ENCODE data around the gene FAM186B. TPM values are rescaled to one million over a fixed set of nuclear protein-coding genes. Genes with fewer than 3 reads are reported as not detected.
A peak's percentile ranks its signal among the peaks of the same experiment; 100 is the strongest.

Gene FAM186B
- total and polyA plus RNA-seq, 10 donors: 0.08 to 0.67 (median 0.33) TPM; not detected in 4

DNA sequence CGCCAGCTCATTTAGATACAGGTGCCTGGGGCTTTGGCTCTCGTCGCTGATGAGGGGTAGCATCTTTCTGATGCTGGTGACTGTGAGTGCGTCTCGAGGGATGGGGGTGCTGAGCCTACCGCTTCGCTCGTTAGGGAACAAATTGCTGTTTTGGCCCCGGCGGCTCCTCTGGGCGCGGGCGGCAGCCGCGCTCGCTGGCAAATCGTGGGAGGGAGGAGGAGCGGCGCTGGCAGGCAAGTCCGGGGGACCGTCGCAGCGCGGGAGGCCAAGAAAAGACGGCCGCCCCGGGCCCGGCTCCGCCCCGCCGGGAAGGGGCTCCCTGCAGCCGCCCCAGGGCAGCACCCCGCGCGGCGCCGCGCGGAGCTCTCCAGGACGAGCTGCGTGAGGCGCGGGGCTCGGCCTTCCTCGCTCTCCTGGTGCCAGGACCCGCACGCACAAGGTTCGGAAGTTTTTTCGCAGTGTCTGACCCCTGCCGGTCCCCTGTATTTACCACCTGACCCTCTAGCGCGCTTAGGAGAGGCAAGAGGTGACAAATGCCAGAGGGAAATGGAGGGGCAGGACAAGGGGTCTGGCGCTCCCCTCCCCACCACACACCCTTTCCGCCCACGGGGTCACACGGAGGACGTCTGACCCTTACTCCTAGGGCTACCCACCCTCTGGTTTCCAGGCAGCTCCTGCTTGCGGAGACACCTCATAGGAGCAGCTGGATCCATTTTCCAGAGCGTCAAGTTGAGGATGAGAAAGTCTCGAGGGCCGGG lies 67.5 kb downstream of the FAM186B start:
- peak; percentile 78 for DNase-seq
- Histone ChIP-seq H3K9me3 (no peaks in the 10 kb centered on the region), H3K4me3 (peak overlapping the region; percentile 30 to 82 (median 60)), H3K27me3 (replicated peaks in 1 of 7) (peaks cover 0 to 65% (median 30%) of the 10 kb centered on the region in 7 donors), H3K36me3 (no peaks in the 10 kb centered on the region), H3K27ac (peak overlapping the region in 3 of 8 donors; percentile 20 to 80 (median 47)), H3K4me1 (peaks cover 4 to 56% (median 29%) of the 10 kb centered on the region in 6 donors)
- intact Hi-C loops (cut with DNase I; ENCODE audit: low total_unique reads): no loop called here
- 1 to 2% (median 2%) methylated on average over 28 to 61 of the region's 61 CpGs for WGBS, 5 donors
- no peak for TF ChIP-seq POLR2AphosphoS5 (IDR thresholded peaks at IDR 0.05)
- TF ChIP-seq POLR2A (IDR thresholded peaks at IDR 0.05): no peak
- TF ChIP-seq, protein P1, sequence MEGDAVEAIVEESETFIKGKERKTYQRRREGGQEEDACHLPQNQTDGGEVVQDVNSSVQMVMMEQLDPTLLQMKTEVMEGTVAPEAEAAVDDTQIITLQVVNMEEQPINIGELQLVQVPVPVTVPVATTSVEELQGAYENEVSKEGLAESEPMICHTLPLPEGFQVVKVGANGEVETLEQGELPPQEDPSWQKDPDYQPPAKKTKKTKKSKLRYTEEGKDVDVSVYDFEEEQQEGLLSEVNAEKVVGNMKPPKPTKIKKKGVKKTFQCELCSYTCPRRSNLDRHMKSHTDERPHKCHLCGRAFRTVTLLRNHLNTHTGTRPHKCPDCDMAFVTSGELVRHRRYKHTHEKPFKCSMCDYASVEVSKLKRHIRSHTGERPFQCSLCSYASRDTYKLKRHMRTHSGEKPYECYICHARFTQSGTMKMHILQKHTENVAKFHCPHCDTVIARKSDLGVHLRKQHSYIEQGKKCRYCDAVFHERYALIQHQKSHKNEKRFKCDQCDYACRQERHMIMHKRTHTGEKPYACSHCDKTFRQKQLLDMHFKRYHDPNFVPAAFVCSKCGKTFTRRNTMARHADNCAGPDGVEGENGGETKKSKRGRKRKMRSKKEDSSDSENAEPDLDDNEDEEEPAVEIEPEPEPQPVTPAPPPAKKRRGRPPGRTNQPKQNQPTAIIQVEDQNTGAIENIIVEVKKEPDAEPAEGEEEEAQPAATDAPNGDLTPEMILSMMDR (IDR thresholded peaks at IDR 0.05 in 8 of 11, conservative IDR thresholded peaks at IDR 0.05 in 3 of 11): no peak

Small RNAs within 50 kb of the gene (small RNA-seq; reads per million reads assigned to genes)
- gene HIGD1AP9 (0 reads per million in 4 donors), gene POLR2KP1 (0 reads per million in 4 donors), gene RNU6-834P (0 reads per million in 4 donors)

Other genes with a start within 250 kb of the FAM186B start
- 10 to 100 TPM; 15.8 to 27.0 (median 20.7) TPM for gene SPATS2, start 238.2 kb downstream of the FAM186B start, total RNA-seq
- 10 to 100 TPM in 1 of 3 donors, 1 to 10 TPM in 2; 7.1 to 10.1 (median 9.1) TPM for gene SPATS2, start 238.2 kb downstream of the FAM186B start, polyA plus RNA-seq
- gene KCNH3, start 66.6 kb downstream of the FAM186B start, total RNA-seq: 1 to 10 TPM in 4 of 7 donors, under 1 TPM in 3; 0.41 to 2.9 (median 1.0) TPM
- under 1 TPM; 0.33 to 0.83 (median 0.61) TPM for gene KCNH3, start 66.6 kb downstream of the FAM186B start, polyA plus RNA-seq
- gene MCRS1, start 37.5 kb downstream of the FAM186B start, total RNA-seq: 10 to 100 TPM; 44.3 to 63.5 (median 54.2) TPM
- gene MCRS1, start 37.5 kb downstream of the FAM186B start, polyA plus RNA-seq: 10 to 100 TPM; 44.1 to 64.7 (median 61.1) TPM
- gene PRPF40B, start 17.9 kb upstream of the FAM186B start, total RNA-seq: 10 to 100 TPM in 6 of 7 donors, 1 to 10 TPM in 1; 8.0 to 28.3 (median 20.7) TPM
- gene PRPF40B, start 17.9 kb upstream of the FAM186B start, polyA plus RNA-seq: 10 to 100 TPM in 2 of 3 donors, 1 to 10 TPM in 1; 5.9 to 18.0 (median 13.7) TPM
- gene FMNL3, start 101.8 kb upstream of the FAM186B start, total RNA-seq: 10 to 100 TPM; 26.4 to 46.9 (median 37.0) TPM
- 10 to 100 TPM in 1 of 3 donors, 1 to 10 TPM in 2; 8.6 to 13.0 (median 9.9) TPM for gene FMNL3, start 101.8 kb upstream of the FAM186B start, polyA plus RNA-seq
- gene TMBIM6, start 135.9 kb upstream of the FAM186B start, total RNA-seq: 100 to 1,000 TPM; 338 to 437 (median 396) TPM
- 100 to 1,000 TPM; 100 to 130 (median 106) TPM for gene TMBIM6, start 135.9 kb upstream of the FAM186B start, polyA plus RNA-seq
- gene NCKAP5L, start 222.8 kb upstream of the FAM186B start, total RNA-seq: 10 to 100 TPM; 19.9 to 29.4 (median 23.6) TPM
- gene NCKAP5L, start 222.8 kb upstream of the FAM186B start, polyA plus RNA-seq: 10 to 100 TPM in 1 of 3 donors, 1 to 10 TPM in 2; 3.6 to 15.3 (median 7.0) TPM
- 1 to 10 TPM; 4.8 to 7.4 (median 5.3) TPM for gene BCDIN3D, start 237.5 kb upstream of the FAM186B start, total RNA-seq
- gene BCDIN3D, start 237.5 kb upstream of the FAM186B start, polyA plus RNA-seq: 1 to 10 TPM; 3.3 to 5.1 (median 4.6) TPM